Thyroid gland (tissue), 4 donors: ENCODE results near the gene DNAJC8. TPM values are rescaled to one million over a fixed set of nuclear protein-coding genes. Genes with fewer than 3 reads are reported as not detected.

ENCODE experiments used
- DNase-seq, 2 donors: peaks; one replicate each; pipeline ENCODE4 v3.0.0-alpha.2; 2019
- H3K27ac ChIP-seq, 3 donors: fragments of 200-600 bp; sonication (generic); 1 replicate in 2 of 3; 2 replicates in 1 of 3; pipeline ENCODE4 v1.5.1; 2016 to 2019; ENCODE audit warnings: mild to moderate bottlenecking in 1 of 3, moderate library complexity in 1 of 3
- H3K27me3 ChIP-seq: fragments of 200-600 bp; sonication (generic); one replicate; pipeline ENCODE4 v1.5.1; 2019
- H3K36me3 ChIP-seq, 2 donors: fragments of 200-600 bp; sonication (generic); one replicate each; pipeline ENCODE4 v1.5.1; 2016 to 2019
- H3K4me1 ChIP-seq, 2 donors: fragments of 200-600 bp; sonication (generic); one replicate each; pipeline ENCODE4 v1.5.1; 2017 to 2019
- H3K4me3 ChIP-seq, 3 donors: fragments of 200-600 bp; sonication (generic); replicated peaks in 1 of 3; 1 replicate in 2 of 3; 2 replicates in 1 of 3; pipeline ENCODE4 v1.5.1; 2016; ENCODE audit warnings: mild to moderate bottlenecking in 1 of 3
- H3K9me3 ChIP-seq: fragments of 200-600 bp; sonication (generic); one replicate; pipeline ENCODE4 v1.5.1; 2017
- POLR2A ChIP-seq, 2 donors: fragments of 450-650 bp; IDR thresholded peaks; one replicate each; pipeline ENCODE4 v1.6.1; 2017; ENCODE audit warnings: antibody characterized with exemption in 2 of 2, mild to moderate bottlenecking in 2 of 2, moderate library complexity in 1 of 2
- WGBS, 2 donors: methylation state at CpG; one replicate each; pipeline ENCODE4 v1.1.5; 2017; 5-methylcytosine and 5-hydroxymethylcytosine counted together
- intact Hi-C: fragments of 100-400 bp; cut with DNase I; formaldehyde crosslinking; loops from one replicate; pipeline ENCODE4 v1.15.1; 2023
- total RNA-seq, 4 donors: library from RNA; depleted of rRNA; stranded (reverse); fragments of >200 nt; gene quantifications; one replicate each; pipeline ENCODE4 v1.2.3, GENCODE V29; 2016
- TF ChIP-seq, protein P1 (sequence below), 6 experiments: fragments of 200-600 bp in 3 of 6; fragments of 450-650 bp in 3 of 6; sonication (generic) in 3 of 6; IDR thresholded peaks; one replicate each; pipeline ENCODE4 v1.5.1; 2016 to 2019; ENCODE audit warnings: antibody characterized with exemption in 6 of 6, mild to moderate bottlenecking in 2 of 6, inconsistent platforms in 1 of 6, moderate library complexity in 1 of 6

DNAJC8 gene
- total RNA-seq, 4 donors from 2014 or later, result 59.5 to 76.7 (median 62.5) TPM

- no peaks in the 10 kb centered on the region for H3K36me3 ChIP-seq
- peak; percentile 99 to 100 for DNase-seq
- peak within 1 kb of the TSS; percentile 67 to 85 (median 77) for H3K4me3 ChIP-seq
- 1 to 2% methylated on average over 11 to 13 of the region's 76 CpGs for WGBS, 2 donors
- H3K4me1 ChIP-seq, result peaks cover 4 to 18% of the 10 kb centered on the region in 2 donors
- intact Hi-C loops, result no loop called here
- no peaks in the 10 kb centered on the region for H3K9me3 ChIP-seq
- no peaks in the 10 kb centered on the region for H3K27me3 ChIP-seq
- TF ChIP-seq, protein P1, sequence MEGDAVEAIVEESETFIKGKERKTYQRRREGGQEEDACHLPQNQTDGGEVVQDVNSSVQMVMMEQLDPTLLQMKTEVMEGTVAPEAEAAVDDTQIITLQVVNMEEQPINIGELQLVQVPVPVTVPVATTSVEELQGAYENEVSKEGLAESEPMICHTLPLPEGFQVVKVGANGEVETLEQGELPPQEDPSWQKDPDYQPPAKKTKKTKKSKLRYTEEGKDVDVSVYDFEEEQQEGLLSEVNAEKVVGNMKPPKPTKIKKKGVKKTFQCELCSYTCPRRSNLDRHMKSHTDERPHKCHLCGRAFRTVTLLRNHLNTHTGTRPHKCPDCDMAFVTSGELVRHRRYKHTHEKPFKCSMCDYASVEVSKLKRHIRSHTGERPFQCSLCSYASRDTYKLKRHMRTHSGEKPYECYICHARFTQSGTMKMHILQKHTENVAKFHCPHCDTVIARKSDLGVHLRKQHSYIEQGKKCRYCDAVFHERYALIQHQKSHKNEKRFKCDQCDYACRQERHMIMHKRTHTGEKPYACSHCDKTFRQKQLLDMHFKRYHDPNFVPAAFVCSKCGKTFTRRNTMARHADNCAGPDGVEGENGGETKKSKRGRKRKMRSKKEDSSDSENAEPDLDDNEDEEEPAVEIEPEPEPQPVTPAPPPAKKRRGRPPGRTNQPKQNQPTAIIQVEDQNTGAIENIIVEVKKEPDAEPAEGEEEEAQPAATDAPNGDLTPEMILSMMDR (IDR thresholded peaks at IDR 0.05), result no peak
- peak; percentile 75 to 98 for TF ChIP-seq POLR2A (IDR thresholded peaks at IDR 0.05)
- H3K27ac ChIP-seq, result peak within 1 kb of the TSS; percentile 52 to 84 (median 69)
These were observed 26.6 kb upstream of the DNAJC8 start, which contains the start of gene SESN2 for GRCh38 chr1:28259252-28259933. SESN2 (plus strand) TSS chr1:28259518; CDS start chr1:28259848, 330 bp downstream.

DNA sequence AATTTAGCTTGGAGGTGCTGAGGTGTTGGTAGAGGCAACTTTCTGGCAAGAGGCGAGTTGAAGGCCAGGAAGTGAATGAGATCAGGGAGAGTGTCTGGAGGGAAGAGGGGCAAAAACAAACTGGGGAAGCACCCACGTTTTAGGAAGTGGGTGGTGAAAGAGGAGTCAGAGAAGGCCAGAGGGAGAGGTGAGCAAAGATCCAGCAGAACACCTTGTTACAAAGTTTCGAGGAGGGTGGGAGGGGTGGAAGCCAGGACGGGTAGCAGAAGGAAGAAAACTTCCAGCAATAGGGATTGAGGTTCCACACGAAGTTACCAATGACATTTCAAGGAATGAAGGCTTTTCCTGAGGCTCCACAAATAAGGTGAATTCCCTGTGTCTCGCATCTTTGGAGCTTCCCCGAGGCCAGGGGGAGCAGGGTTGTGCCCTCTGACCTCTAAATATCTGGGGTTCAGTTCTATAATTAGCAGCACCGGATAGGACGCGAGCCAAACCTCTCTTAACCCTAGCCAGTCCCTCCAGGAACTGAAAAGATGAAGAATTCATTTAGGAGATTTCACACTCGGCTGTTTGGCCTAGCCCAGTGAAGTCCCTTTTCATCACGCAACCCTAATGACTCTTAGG lies 25.9 kb upstream of the DNAJC8 start:
- H3K27me3 ChIP-seq, result no peaks in the 10 kb centered on the region
- no peak for DNase-seq
- no peaks in the 10 kb centered on the region for H3K9me3 ChIP-seq
- H3K4me1 ChIP-seq, result peaks cover 4 to 18% of the 10 kb centered on the region in 2 donors
- H3K27ac ChIP-seq, result no peak overlapping the region
- WGBS, 2 donors, result 11 to 24% methylated on average over 12 of the region's 12 CpGs
- intact Hi-C loops, result no loop called here
- H3K4me3 ChIP-seq, result no peak overlapping the region
- no peaks in the 10 kb centered on the region for H3K36me3 ChIP-seq
- TF ChIP-seq POLR2A (IDR thresholded peaks at IDR 0.05), result no peak
- TF ChIP-seq, protein P1 (IDR thresholded peaks at IDR 0.05), result no peak

DNA sequence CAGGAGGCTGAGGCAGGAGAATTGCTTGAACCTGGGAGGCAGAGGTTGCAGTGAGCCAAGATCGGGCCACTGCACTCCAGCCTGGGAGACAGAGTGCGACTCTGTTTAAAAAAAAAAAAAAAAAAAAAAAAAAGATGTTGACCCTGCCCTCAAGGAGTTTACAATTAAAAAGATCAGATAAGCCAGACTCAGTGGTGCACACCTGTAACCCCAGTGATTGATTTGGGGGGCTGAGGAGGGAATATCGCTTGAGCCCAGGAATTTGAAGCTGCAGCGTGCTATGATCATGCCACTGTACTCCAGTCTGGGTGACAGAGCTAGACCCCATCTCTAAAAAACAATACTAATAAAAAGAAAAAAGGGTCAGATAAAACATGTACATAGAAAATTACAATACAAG lies 24.9 kb upstream of the DNAJC8 start:
- 92 to 93% methylated on average over 4 of the region's 4 CpGs for WGBS, 2 donors
- no peaks in the 10 kb centered on the region for H3K36me3 ChIP-seq
- intact Hi-C loops, result no loop called here
- no peaks in the 10 kb centered on the region for H3K9me3 ChIP-seq
- no peak for TF ChIP-seq POLR2A (IDR thresholded peaks at IDR 0.05)
- TF ChIP-seq, protein P1 (IDR thresholded peaks at IDR 0.05), result no peak
- H3K4me3 ChIP-seq, result no peak overlapping the region
- no peaks in the 10 kb centered on the region for H3K27me3 ChIP-seq
- no peak overlapping the region for H3K27ac ChIP-seq
- DNase-seq, result no peak
- H3K4me1 ChIP-seq, result peaks cover 4 to 18% of the 10 kb centered on the region in 2 donors

DNA sequence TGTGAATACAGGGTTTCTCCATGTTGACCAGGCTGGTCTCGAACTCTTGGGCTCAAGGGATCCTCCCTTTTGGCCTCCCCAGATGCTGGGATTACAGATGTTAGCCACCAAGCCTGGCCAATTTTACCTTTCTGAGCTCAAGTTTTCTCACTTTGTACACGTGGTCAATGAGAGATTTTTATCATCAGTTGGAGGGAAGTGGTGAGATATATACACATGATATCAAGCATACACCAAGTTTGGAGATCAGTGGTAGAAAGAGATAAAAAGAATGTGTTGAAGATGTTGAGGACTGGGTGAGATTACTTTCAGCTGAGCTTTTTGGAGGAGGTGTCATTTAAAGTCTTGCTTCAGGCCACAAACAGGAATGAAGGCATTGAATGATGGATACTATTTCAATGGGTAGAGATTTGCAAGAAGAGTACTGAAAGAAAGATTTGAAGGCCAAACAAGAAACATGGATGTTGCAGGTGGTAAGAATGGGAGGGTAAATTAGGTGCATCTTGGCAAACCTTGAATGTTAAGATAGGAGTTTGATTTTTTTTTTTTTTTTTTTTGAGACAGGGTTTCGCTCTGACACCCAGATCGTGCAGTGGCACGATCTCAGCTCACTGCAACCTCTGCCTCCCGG lies 23.5 kb upstream of the DNAJC8 start:
- Histone ChIP-seq H3K4me1 (peaks cover 4 to 16% of the 10 kb centered on the region in 2 donors), H3K36me3 (no peaks in the 10 kb centered on the region), H3K4me3 (no peak overlapping the region), H3K27me3 (no peaks in the 10 kb centered on the region), H3K27ac (no peak overlapping the region), H3K9me3 (no peaks in the 10 kb centered on the region)
- 61 to 64% methylated on average over 6 of the region's 6 CpGs for WGBS, 2 donors
- DNase-seq, result no peak
- TF ChIP-seq POLR2A (IDR thresholded peaks at IDR 0.05), result no peak
- TF ChIP-seq, protein P1 (IDR thresholded peaks at IDR 0.05), result no peak
- intact Hi-C loops, result no loop called here
